ENCODE measurements around the gene ZNF536.

DNA sequence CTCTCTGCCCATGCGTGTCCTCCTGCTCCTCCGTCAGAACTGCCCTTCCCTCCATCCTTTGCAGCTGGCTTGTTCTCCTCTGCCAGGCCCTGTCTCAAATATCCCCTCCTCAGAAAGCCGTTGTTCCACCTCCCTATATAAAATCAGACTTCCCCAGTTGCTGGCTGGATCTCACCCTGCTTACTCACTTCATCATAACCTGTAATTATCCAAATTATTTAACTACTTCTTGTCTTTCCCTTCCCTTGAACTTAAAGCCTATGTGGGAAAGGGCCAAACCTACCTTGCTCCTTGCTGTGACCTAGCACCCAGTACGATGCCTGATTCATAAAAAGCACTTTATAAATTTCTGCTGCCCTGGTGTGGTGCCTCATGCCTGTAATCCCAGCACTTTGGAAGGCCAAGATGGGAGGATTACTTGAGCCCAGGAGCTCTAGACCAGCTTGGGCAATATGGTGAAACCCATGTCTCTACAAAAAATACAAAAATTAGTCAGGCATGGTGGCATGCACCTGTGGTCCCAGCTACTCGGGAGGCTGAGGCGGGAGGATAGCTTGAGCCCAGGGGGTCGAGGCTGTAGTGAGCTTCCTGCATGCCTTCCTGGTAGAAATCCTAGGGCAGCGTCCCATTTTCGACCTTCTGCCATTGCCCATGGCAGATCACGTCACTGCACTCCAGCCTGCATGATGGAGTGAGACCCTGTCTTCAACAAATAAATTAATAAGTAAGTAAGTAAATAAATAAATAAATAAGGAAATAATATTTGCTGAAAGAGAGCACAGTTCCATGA lies 39.5 kb upstream of the ZNF536 start:
- TF ChIP-seq POLR2A (IDR thresholded peaks at IDR 0.05) (no peak), EP300 (IDR thresholded peaks at IDR 0.05) (no peak)
- TF ChIP-seq, protein P1, sequence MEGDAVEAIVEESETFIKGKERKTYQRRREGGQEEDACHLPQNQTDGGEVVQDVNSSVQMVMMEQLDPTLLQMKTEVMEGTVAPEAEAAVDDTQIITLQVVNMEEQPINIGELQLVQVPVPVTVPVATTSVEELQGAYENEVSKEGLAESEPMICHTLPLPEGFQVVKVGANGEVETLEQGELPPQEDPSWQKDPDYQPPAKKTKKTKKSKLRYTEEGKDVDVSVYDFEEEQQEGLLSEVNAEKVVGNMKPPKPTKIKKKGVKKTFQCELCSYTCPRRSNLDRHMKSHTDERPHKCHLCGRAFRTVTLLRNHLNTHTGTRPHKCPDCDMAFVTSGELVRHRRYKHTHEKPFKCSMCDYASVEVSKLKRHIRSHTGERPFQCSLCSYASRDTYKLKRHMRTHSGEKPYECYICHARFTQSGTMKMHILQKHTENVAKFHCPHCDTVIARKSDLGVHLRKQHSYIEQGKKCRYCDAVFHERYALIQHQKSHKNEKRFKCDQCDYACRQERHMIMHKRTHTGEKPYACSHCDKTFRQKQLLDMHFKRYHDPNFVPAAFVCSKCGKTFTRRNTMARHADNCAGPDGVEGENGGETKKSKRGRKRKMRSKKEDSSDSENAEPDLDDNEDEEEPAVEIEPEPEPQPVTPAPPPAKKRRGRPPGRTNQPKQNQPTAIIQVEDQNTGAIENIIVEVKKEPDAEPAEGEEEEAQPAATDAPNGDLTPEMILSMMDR (IDR thresholded peaks at IDR 0.05): no peak

All from tibial nerve (tissue), 4 donors.